ENCODE data around the gene PPME1. TPM values are rescaled to one million over a fixed set of nuclear protein-coding genes. Genes with fewer than 3 reads are reported as not detected.
A peak's percentile ranks its signal among the peaks of the same experiment; 100 is the strongest.

The PPME1 gene
- total and polyA plus RNA-seq, 9 of the 15 experiments (the other 6 are each of a cell fraction or from before 2014, with no cell fraction given): 9.8 to 81.7 (median 37.6) TPM

DNA sequence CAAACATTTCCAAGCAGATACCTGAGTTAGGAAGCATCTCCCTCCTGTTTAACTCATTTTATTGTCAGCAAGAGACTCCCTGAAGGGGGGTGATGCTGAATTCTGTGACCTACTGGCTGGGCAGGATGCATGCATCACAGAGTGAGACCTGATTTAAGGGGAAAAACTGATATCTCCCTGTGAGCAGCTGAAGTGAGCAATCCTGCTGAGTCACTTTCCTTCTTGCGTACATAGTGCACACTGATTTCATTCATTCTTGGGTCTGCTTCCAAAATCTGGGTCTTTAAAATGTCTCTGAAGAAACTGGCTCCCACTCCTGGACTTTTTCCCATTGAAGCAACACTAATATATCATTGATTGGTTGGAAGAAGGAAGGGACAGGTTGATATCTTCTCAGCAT is 117.1 kb downstream of the PPME1 start (continued):
- TF ChIP-seq CHD7 (IDR thresholded peaks at IDR 0.05; ENCODE audit: low read depth, low read length) (no peak), ZNF217 (CRISPR knock-in tag; IDR thresholded peaks at IDR 0.05) (no peak), HEY1 (CRISPR knock-in tag; IDR thresholded peaks at IDR 0.05; ENCODE audit: borderline replicate concordance) (no peak), TRIM24 (IDR thresholded peaks at IDR 0.05) (no peak), IRF1 (CRISPR knock-in tag; IDR thresholded peaks at IDR 0.05; ENCODE audit: borderline replicate concordance) (no peak), ARID1B (IDR thresholded peaks at IDR 0.05) (0 out of 2 replicates have a peak, but pooled peaks have one; percentile 29), HDAC1 (IDR thresholded peaks at IDR 0.05) (peak in 1 of 2 experiments; percentile 73; a peak in 2 of 4 replicates), MTA1 (IDR thresholded peaks at IDR 0.05; ENCODE audit: borderline replicate concordance) (no peak), ATF3 (IDR thresholded peaks at IDR 0.05) (0 out of 2 replicates have a peak, but pooled peaks have one; percentile 29), ATF3 (CRISPR knock-in tag; conservative IDR thresholded peaks at IDR 0.05) (no peak), ZNF561 (CRISPR knock-in tag; conservative IDR thresholded peaks at IDR 0.05) (no peak), BRCA1 (IDR thresholded peaks at IDR 0.05) (no peak), BRCA1 (CRISPR knock-in tag; IDR thresholded peaks at IDR 0.05) (no peak), SMC3 (conservative IDR thresholded peaks at IDR 0.05; ENCODE audit: insufficient read depth, low read depth, low read length) (no peak), ZNF316 (IDR thresholded peaks at IDR 0.05) (peak; percentile 74), EWSR1 (IDR thresholded peaks at IDR 0.05; ENCODE audit: borderline replicate concordance, low read depth, partially characterized antibody) (no peak)
